ENCODE measurements around the gene PPP4R4.
"Not testable (repeated sequence)": the region's sequence is repeated elsewhere in the genome, so short reads cannot be mapped to it uniquely, and the experiment has no call there.

Gene PPP4R4

DNA sequence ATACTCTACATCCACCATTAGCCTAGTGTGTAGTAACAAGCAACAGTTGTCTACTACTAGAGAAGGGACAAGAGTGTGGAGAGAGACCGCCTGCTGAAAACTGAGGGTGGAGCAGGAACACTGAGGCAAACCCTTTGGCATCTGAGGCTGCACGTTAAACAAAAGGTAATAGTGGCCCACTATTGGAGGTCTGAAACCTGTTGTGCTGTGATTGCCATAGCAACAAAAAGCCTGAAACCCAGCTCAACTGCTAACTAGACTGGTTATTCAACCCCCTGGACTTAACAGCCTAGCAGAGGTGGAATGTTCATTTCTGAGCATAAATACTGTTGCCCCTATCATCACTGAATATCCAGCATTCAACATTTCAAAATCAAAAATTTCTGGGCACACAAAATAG lies 43.0 kb downstream of the PPP4R4 start:
- no peak for TF ChIP-seq EZH2 (IDR thresholded peaks at IDR 0.05; ENCODE audit: borderline replicate concordance, low read depth, low read length, severe bottlenecking)
- TF ChIP-seq, protein P1, sequence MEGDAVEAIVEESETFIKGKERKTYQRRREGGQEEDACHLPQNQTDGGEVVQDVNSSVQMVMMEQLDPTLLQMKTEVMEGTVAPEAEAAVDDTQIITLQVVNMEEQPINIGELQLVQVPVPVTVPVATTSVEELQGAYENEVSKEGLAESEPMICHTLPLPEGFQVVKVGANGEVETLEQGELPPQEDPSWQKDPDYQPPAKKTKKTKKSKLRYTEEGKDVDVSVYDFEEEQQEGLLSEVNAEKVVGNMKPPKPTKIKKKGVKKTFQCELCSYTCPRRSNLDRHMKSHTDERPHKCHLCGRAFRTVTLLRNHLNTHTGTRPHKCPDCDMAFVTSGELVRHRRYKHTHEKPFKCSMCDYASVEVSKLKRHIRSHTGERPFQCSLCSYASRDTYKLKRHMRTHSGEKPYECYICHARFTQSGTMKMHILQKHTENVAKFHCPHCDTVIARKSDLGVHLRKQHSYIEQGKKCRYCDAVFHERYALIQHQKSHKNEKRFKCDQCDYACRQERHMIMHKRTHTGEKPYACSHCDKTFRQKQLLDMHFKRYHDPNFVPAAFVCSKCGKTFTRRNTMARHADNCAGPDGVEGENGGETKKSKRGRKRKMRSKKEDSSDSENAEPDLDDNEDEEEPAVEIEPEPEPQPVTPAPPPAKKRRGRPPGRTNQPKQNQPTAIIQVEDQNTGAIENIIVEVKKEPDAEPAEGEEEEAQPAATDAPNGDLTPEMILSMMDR (IDR thresholded peaks at IDR 0.05; ENCODE audit: borderline replicate concordance, extremely low read depth, low read length, poor library complexity, severe bottlenecking): no peak
- no peak for ATAC-seq (ENCODE audit: insufficient read depth, low read depth)
- no peak overlapping the region for H3K9ac ChIP-seq (ENCODE audit: low read depth, low read length)
- no peaks in the 10 kb centered on the region for H3K4me1 ChIP-seq (ENCODE audit: insufficient read depth, low read length)
- no peak for DNase-seq
- no peaks in the 10 kb centered on the region for H3K36me3 ChIP-seq (ENCODE audit: insufficient read depth, low read length)
- H3K4me2 ChIP-seq (ENCODE audit: insufficient read depth, low read length): no peak overlapping the region
- no peak overlapping the region for H3K4me3 ChIP-seq (ENCODE audit: low read depth in 1 of 2, low read length in 2 of 2)
- H3K9me3 ChIP-seq (ENCODE audit: insufficient read depth, low read length, severe bottlenecking): peaks cover 8% of the 10 kb centered on the region
- no peaks in the 10 kb centered on the region for H4K20me1 ChIP-seq (ENCODE audit: insufficient read depth, low read length)
- H3K79me2 ChIP-seq (ENCODE audit: insufficient read depth, low read length): no peaks in the 10 kb centered on the region
- H3K27ac ChIP-seq (ENCODE audit: low read length): no peak overlapping the region
- no peaks in the 10 kb centered on the region for H3K27me3 ChIP-seq (ENCODE audit: insufficient read depth, low read length, poor library complexity)
- H2AFZ ChIP-seq (ENCODE audit: low read depth, low read length): no peak overlapping the region

DNA sequence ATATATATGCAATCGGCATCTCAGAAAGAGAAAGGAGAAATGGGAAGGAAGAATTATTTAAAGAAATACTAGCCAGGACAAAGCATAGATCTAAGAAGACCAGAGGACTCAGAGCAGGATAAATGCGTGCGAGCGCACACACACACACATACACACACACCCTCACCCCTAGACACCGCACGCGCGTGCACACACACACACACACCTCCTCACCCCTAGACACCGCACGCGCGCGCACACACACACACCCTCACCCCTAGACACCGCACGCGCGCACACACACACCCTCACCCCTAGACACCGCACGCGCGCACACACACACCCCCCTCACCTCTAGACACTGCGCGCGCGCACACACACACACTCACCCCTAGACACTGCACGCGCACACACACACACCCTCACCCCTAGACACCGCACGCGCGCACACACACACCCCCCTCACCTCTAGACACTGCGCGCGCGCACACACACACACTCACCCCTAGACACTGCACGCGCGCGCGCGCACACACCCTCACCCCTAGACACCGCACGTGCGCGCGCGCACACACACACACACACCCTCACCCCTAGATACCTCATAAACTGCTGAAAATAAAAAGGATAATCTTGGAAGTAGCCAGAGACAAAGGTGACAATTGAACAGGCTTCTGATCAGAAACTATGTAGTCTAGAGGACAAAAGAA lies 44.2 kb downstream of the PPP4R4 start:
- not testable (repeated sequence) for H2AFZ ChIP-seq (ENCODE audit: low read depth, low read length); H3K9ac ChIP-seq (ENCODE audit: low read depth, low read length); H3K4me3 ChIP-seq (ENCODE audit: low read depth in 1 of 2, low read length in 2 of 2); H3K79me2 ChIP-seq (ENCODE audit: insufficient read depth, low read length); ATAC-seq (ENCODE audit: insufficient read depth, low read depth); H3K27me3 ChIP-seq (ENCODE audit: insufficient read depth, low read length, poor library complexity); H3K36me3 ChIP-seq (ENCODE audit: insufficient read depth, low read length); H3K4me2 ChIP-seq (ENCODE audit: insufficient read depth, low read length); H4K20me1 ChIP-seq (ENCODE audit: insufficient read depth, low read length); DNase-seq; H3K9me3 ChIP-seq (ENCODE audit: insufficient read depth, low read length, severe bottlenecking); H3K4me1 ChIP-seq (ENCODE audit: insufficient read depth, low read length); H3K27ac ChIP-seq (ENCODE audit: low read length)

DNA sequence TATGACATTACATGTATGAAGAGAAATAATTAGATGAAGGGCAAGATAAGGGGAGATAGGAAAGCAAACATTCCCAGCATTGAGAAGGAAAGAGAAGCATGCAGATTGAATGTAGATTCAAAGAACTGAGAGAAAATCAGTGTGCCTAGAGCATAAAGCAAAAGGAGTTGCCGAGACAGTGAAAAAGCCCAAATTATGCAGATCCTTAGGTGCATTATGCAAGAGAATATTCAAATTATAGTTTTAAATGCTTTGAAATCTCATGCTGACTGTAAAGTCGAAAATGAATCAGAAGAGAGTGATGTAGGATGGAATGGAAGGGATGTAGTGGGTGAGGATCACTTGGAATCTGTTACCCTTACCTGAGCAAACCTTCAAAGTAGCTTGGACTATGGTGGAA lies 49.9 kb downstream of the PPP4R4 start:
- no peaks in the 10 kb centered on the region for H3K4me1 ChIP-seq (ENCODE audit: insufficient read depth, low read length)
- no peak overlapping the region for H3K4me3 ChIP-seq (ENCODE audit: low read depth in 1 of 2, low read length in 2 of 2)
- TF ChIP-seq, protein P1 (IDR thresholded peaks at IDR 0.05; ENCODE audit: borderline replicate concordance, extremely low read depth, low read length, poor library complexity, severe bottlenecking): no peak
- no peak for TF ChIP-seq EZH2 (IDR thresholded peaks at IDR 0.05; ENCODE audit: borderline replicate concordance, low read depth, low read length, severe bottlenecking)
- no peak for ATAC-seq (ENCODE audit: insufficient read depth, low read depth)
- H3K36me3 ChIP-seq (ENCODE audit: insufficient read depth, low read length): no peaks in the 10 kb centered on the region
- H3K4me2 ChIP-seq (ENCODE audit: insufficient read depth, low read length): no peak overlapping the region
- DNase-seq: no peak
- H3K9ac ChIP-seq (ENCODE audit: low read depth, low read length): no peak overlapping the region
- peaks cover 3% of the 10 kb centered on the region for H3K9me3 ChIP-seq (ENCODE audit: insufficient read depth, low read length, severe bottlenecking)
- peaks cover 8% of the 10 kb centered on the region for H3K27me3 ChIP-seq (ENCODE audit: insufficient read depth, low read length, poor library complexity)
- H3K79me2 ChIP-seq (ENCODE audit: insufficient read depth, low read length): no peaks in the 10 kb centered on the region
- no peak overlapping the region for H2AFZ ChIP-seq (ENCODE audit: low read depth, low read length)
- H3K27ac ChIP-seq (ENCODE audit: low read length): no peak overlapping the region
- H4K20me1 ChIP-seq (ENCODE audit: insufficient read depth, low read length): no peaks in the 10 kb centered on the region

DNA sequence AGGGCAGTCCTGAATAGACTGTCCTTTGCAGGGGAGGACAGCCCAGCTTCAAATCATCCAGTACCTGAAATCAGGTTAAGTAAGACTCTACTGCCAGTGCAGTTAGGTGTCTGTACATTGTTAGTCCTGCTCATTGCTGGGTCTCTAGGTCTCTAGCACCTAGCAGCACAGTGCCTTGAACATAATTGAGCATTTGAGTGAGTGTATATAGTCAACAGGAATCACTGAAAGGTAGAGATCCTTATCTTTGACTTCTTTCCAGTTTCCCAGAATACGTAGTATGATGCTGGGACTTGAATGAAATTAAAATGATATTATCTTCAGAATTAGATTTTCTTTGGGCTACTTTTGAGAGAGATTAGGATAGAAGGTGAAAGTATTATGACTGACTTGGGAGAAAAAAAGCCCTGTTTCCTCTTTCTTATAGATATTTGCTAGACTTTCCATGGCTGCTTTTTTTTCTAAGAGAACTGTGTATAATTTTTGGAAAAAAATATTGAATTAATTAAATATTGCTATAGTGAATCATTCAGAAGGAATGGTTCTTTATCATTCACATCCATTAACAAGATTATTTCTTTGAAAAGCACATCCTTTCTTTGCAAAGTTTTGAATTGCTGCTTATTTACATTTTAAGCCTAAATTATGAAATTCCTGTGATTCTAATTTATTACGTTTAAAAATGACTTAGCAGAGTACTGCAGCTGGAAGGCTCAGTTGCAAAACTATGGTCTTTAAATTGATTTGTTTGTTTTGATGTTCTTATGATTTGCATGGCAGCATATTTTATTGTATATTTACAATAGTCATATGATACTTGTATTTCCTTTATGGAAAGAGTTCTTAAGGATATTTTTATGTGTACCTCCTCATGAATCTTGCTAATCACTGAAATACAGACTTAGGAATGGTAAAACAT lies 51.6 kb downstream of the PPP4R4 start:
- Histone ChIP-seq H3K4me2 (ENCODE audit: insufficient read depth, low read length) (no peak overlapping the region), H3K4me1 (ENCODE audit: insufficient read depth, low read length) (no peaks in the 10 kb centered on the region), H4K20me1 (ENCODE audit: insufficient read depth, low read length) (no peaks in the 10 kb centered on the region), H3K4me3 (ENCODE audit: low read depth in 1 of 2, low read length in 2 of 2) (no peak overlapping the region), H3K27ac (ENCODE audit: low read length) (no peak overlapping the region), H3K27me3 (ENCODE audit: insufficient read depth, low read length, poor library complexity) (peaks cover 10% of the 10 kb centered on the region), H3K79me2 (ENCODE audit: insufficient read depth, low read length) (no peaks in the 10 kb centered on the region), H3K9me3 (ENCODE audit: insufficient read depth, low read length, severe bottlenecking) (peaks cover 3% of the 10 kb centered on the region), H3K36me3 (ENCODE audit: insufficient read depth, low read length) (no peaks in the 10 kb centered on the region), H2AFZ (ENCODE audit: low read depth, low read length) (no peak overlapping the region), H3K9ac (ENCODE audit: low read depth, low read length) (no peak overlapping the region)
- TF ChIP-seq, protein P1 (IDR thresholded peaks at IDR 0.05; ENCODE audit: borderline replicate concordance, extremely low read depth, low read length, poor library complexity, severe bottlenecking): no peak
- no peak for TF ChIP-seq EZH2 (IDR thresholded peaks at IDR 0.05; ENCODE audit: borderline replicate concordance, low read depth, low read length, severe bottlenecking)
- ATAC-seq (ENCODE audit: insufficient read depth, low read depth) (no peak), DNase-seq (no peak)

Measured in DND-41 (cell line).